Measurements from ENCODE around the gene ANKRD33B. TPM values are rescaled to one million over a fixed set of nuclear protein-coding genes. Genes with fewer than 3 reads are reported as not detected.
"Not testable (repeated sequence)": the region's sequence is repeated elsewhere in the genome, so short reads cannot be mapped to it uniquely, and the experiment has no call there.

The ANKRD33B gene
- total RNA-seq, 1 experiment from 2014 or later: 4.0 TPM

- Histone ChIP-seq H3K27ac (no peak overlapping the region), H3K36me3 (no peaks in the 10 kb centered on the region), H3K4me3 (no peak overlapping the region), H3K9me3 (replicated peaks) (no peaks in the 10 kb centered on the region), H3K27me3 (no peaks in the 10 kb centered on the region), H3K4me1 (peaks cover 3% of the 10 kb centered on the region; the same call in 1 of the 2 replicates)
- no peak for DNase-seq
Measured at GRCh38 chr5:10660720-10661387, 97.0 kb downstream of the ANKRD33B start.

GRCh38 chr5:10661401-10661800, 97.5 kb downstream of the ANKRD33B start:
- Histone ChIP-seq H3K36me3 (no peaks in the 10 kb centered on the region), H3K9me3 (replicated peaks) (no peaks in the 10 kb centered on the region), H3K4me1 (peaks cover 5% of the 10 kb centered on the region), H3K27me3 (no peaks in the 10 kb centered on the region), H3K27ac (no peak overlapping the region), H3K4me3 (no peak overlapping the region)
- no peak for DNase-seq

GRCh38 chr5:10662083-10662482, 98.2 kb downstream of the ANKRD33B start:
- no peak overlapping the region for H3K4me3 ChIP-seq
- H3K27ac ChIP-seq: no peak overlapping the region
- H3K9me3 ChIP-seq (replicated peaks): no peaks in the 10 kb centered on the region
- H3K4me1 ChIP-seq: peaks cover 10% of the 10 kb centered on the region
- no peak for DNase-seq
- no peaks in the 10 kb centered on the region for H3K36me3 ChIP-seq
- H3K27me3 ChIP-seq: no peaks in the 10 kb centered on the region

GRCh38 chr5:10662661-10663488, 99.0 kb downstream of the ANKRD33B start:
- Histone ChIP-seq H3K4me3 (no peak overlapping the region), H3K27ac (no peak overlapping the region)
- no peak for DNase-seq

GRCh38 chr5:10663489-10664179, 99.8 kb downstream of the ANKRD33B start:
- Histone ChIP-seq H3K36me3 (no peaks in the 10 kb centered on the region), H3K9me3 (replicated peaks) (no peaks in the 10 kb centered on the region), H3K27ac (no peak overlapping the region), H3K4me1 (peaks cover 10% of the 10 kb centered on the region), H3K4me3 (no peak overlapping the region), H3K27me3 (no peaks in the 10 kb centered on the region)
- DNase-seq: peak; percentile 38 to 49

More at GRCh38 chr5:10662661-10663488, 99.0 kb downstream of the ANKRD33B start:
- no peaks in the 10 kb centered on the region for H3K9me3 ChIP-seq (replicated peaks)
- H3K27me3 ChIP-seq: no peaks in the 10 kb centered on the region
- H3K4me1 ChIP-seq: peaks cover 10% of the 10 kb centered on the region
- H3K36me3 ChIP-seq: no peaks in the 10 kb centered on the region

GRCh38 chr5:10664180-10664769, 100.4 kb downstream of the ANKRD33B start:
- H3K36me3 ChIP-seq; H3K9me3 ChIP-seq (replicated peaks); H3K4me3 ChIP-seq; H3K27ac ChIP-seq; H3K27me3 ChIP-seq: not testable (repeated sequence)
- H3K4me1 ChIP-seq: peaks cover 10% of the 10 kb centered on the region
- peak; percentile 16 to 26 for DNase-seq

GRCh38 chr5:10665799-10666198, 101.9 kb downstream of the ANKRD33B start:
- Histone ChIP-seq H3K4me1 (peaks cover 10% of the 10 kb centered on the region), H3K36me3 (no peaks in the 10 kb centered on the region), H3K27ac (no peak overlapping the region), H3K9me3 (replicated peaks) (no peaks in the 10 kb centered on the region), H3K4me3 (no peak overlapping the region), H3K27me3 (no peaks in the 10 kb centered on the region)
- no peak for DNase-seq

- DNase-seq: peak; percentile 22 to 62
- peak overlapping the region; percentile 52 for H3K27ac ChIP-seq
- no peaks in the 10 kb centered on the region for H3K9me3 ChIP-seq (replicated peaks)
- peaks cover 10% of the 10 kb centered on the region for H3K4me1 ChIP-seq
- H3K27me3 ChIP-seq: no peaks in the 10 kb centered on the region
- no peak overlapping the region for H3K4me3 ChIP-seq
- H3K36me3 ChIP-seq: no peaks in the 10 kb centered on the region
Measured at GRCh38 chr5:10666531-10667299, 102.8 kb downstream of the ANKRD33B start.

GRCh38 chr5:10667431-10668057, 103.7 kb downstream of the ANKRD33B start:
- Histone ChIP-seq H3K9me3 (replicated peaks) (no peaks in the 10 kb centered on the region), H3K4me3 (no peak overlapping the region), H3K27me3 (no peaks in the 10 kb centered on the region), H3K4me1 (peaks cover 10% of the 10 kb centered on the region), H3K36me3 (no peaks in the 10 kb centered on the region), H3K27ac (peak overlapping the region; percentile 52)
- no peak for DNase-seq

GRCh38 chr5:10668697-10669096, 104.8 kb downstream of the ANKRD33B start:
- H3K27me3 ChIP-seq: no peaks in the 10 kb centered on the region
- peaks cover 7% of the 10 kb centered on the region; the same call in 1 of the 2 replicates for H3K4me1 ChIP-seq
- H3K4me3 ChIP-seq: no peak overlapping the region
- no peaks in the 10 kb centered on the region for H3K36me3 ChIP-seq
- no peaks in the 10 kb centered on the region for H3K9me3 ChIP-seq (replicated peaks)
- DNase-seq: no peak
- no peak overlapping the region for H3K27ac ChIP-seq

GRCh38 chr5:10669983-10670382, 106.1 kb downstream of the ANKRD33B start:
- Histone ChIP-seq H3K36me3 (no peaks in the 10 kb centered on the region), H3K9me3 (replicated peaks) (no peaks in the 10 kb centered on the region), H3K27me3 (no peaks in the 10 kb centered on the region), H3K4me3 (no peak overlapping the region), H3K27ac (no peak overlapping the region), H3K4me1 (peaks cover 7% of the 10 kb centered on the region; the same call in 1 of the 2 replicates)
- DNase-seq: no peak

GRCh38 chr5:10671041-10672008, 107.5 kb downstream of the ANKRD33B start:
- DNase-seq: no peak
- no peaks in the 10 kb centered on the region for H3K36me3 ChIP-seq
- H3K9me3 ChIP-seq (replicated peaks): no peaks in the 10 kb centered on the region
- H3K27me3 ChIP-seq: no peaks in the 10 kb centered on the region
- H3K4me1 ChIP-seq: peaks cover 6% of the 10 kb centered on the region; the same call in 1 of the 2 replicates
- H3K4me3 ChIP-seq: no peak overlapping the region
- H3K27ac ChIP-seq: no peak overlapping the region
